Panc1 (cell line): ENCODE results near the gene CTF1.
A peak's percentile ranks its signal among the peaks of the same experiment; 100 is the strongest.

Source experiments
- CTCF ChIP-seq: fragments of 450-650 bp; IDR thresholded peaks from 2 replicates; pipeline ENCODE4 v1.5.1; 2017; ENCODE audit warnings: mild to moderate bottlenecking
- POLR2AphosphoS5 ChIP-seq: IDR thresholded peaks from 2 replicates; pipeline ENCODE4 v1.6.1; 2012; ENCODE audit warnings: mild to moderate bottlenecking, low read depth, low read length, moderate library complexity
- REST ChIP-seq, 2 experiments: IDR thresholded peaks; 2 replicates each; pipeline ENCODE4 v1.6.1; 2011 to 2012; ENCODE audit warnings: low read depth in 2 of 2, control low read depth in 1 of 2, low read length in 1 of 2, mild to moderate bottlenecking in 1 of 2, moderate library complexity in 1 of 2; ENCODE audit not compliant: insufficient read depth in 1 of 2
- SIN3A ChIP-seq: IDR thresholded peaks from 2 replicates; pipeline ENCODE4 v1.6.1; 2012; ENCODE audit warnings: low read depth, mild to moderate bottlenecking, low read length, moderate library complexity, borderline replicate concordance; ENCODE audit not compliant: insufficient read depth
- TCF7L2 ChIP-seq: IDR thresholded peaks from 2 replicates; pipeline ENCODE4 v1.6.1; 2011; ENCODE audit warnings: mild to moderate bottlenecking, low read depth, low read length, inconsistent platforms

- TF ChIP-seq POLR2AphosphoS5 (peak; percentile 45; the same call in 1 of the 2 replicates), REST (IDR thresholded peaks at IDR 0.05; ENCODE audit: insufficient read depth in 1 of 2, low read depth in 2 of 2, low read length in 1 of 2) (no peak; a peak in 1 of 4 replicates), TCF7L2 (no peak), CTCF (peak; percentile 89), SIN3A (peak; percentile 31; the same call in 1 of the 2 replicates)
Observed at GRCh38 chr16:30893744-30894539, 2.5 kb upstream of the CTF1 start, which contains the start of gene BCL7C.
